HCT116 (cell line): ENCODE measurements around the gene FGD5. TPM values are rescaled to one million over a fixed set of nuclear protein-coding genes. Genes with fewer than 3 reads are reported as not detected.

Source experiments
- ATAC-seq: fragments of 200-7000 bp; cut with Tn5 transposase; 2 replicates; pipeline ENCODE4 v1.9.1; 2020; ENCODE audit warnings: mild to moderate bottlenecking, moderate library complexity
- BruUV-seq: library from RNA; stranded (reverse); fragments of 400-500 nt; replicated peaks from 2 replicates; lab custom pipeline; 2021; lab: Mats Ljungman, UMichigan
- CTCF ChIA-PET: fragments of 300-600 bp; sonication (Branson Sonifier 250); formaldehyde crosslinking; loops from one replicate; lab custom pipeline; 2021; ENCODE audit warnings: antibody characterized with exemption; lab: Charles Lee
- POLR2A ChIA-PET: fragments of 300-600, 350-600 bp; sonication (Branson Sonifier 250); formaldehyde crosslinking; loops from one replicate; lab custom pipeline; 2021; ENCODE audit warnings: antibody characterized with exemption; lab: Charles Lee
- RAD21 ChIA-PET, 2 experiments: fragments of 300-600 bp; sonication (Branson Sonifier 250); formaldehyde crosslinking; loops; one replicate each; lab custom pipeline; 2023; ENCODE audit warnings: low total read pairs in 2 of 2; ENCODE audit not compliant: uncharacterized antibody in 2 of 2, unreplicated experiment in 2 of 2, low non-redundant PET in 1 of 2; lab: Charles Lee
- DNase-seq: peaks from one replicate; pipeline ENCODE4 v3.0.0-alpha.2; 2010; ENCODE audit warnings: low read depth, low spot score
- H2AFZ ChIP-seq: fragments of 200-600 bp; shearing (Covaris generic), sonication (generic); 2 replicates; pipeline ENCODE4 v1.6.1; 2017; ENCODE audit warnings: low read depth, mixed run types, mixed read lengths, antibody characterized with exemption, low read length; ENCODE audit not compliant: poor library complexity, severe bottlenecking
- H3K27ac ChIP-seq: 2 replicates; pipeline ENCODE4 v1.5.1; 2012; ENCODE audit warnings: low read depth, low read length
- H3K27me3 ChIP-seq: fragments of 200-600 bp; sonication (generic); 2 replicates; pipeline ENCODE4 v1.6.1; 2016; ENCODE audit warnings: mixed run types, low read length, mixed read lengths; ENCODE audit not compliant: insufficient read depth
- H3K36me3 ChIP-seq, 2 experiments: fragments of 200-500 bp in 1 of 2; fragments of 200-600 bp in 1 of 2; sonication (Bioruptor generic) in 1 of 2; sonication (generic) in 1 of 2; 2 replicates each; pipeline versions ENCODE4 v1.5.1 to v1.6.1; 2014 to 2016; ENCODE audit warnings: low read length in 2 of 2, inconsistent platforms in 1 of 2, mixed read lengths in 1 of 2, mixed run types in 1 of 2; ENCODE audit not compliant: insufficient read depth in 2 of 2, control insufficient read depth in 1 of 2
- H3K4me1 ChIP-seq, 2 experiments: fragments of 200-600 bp in 1 of 2; sonication (generic) in 1 of 2; 2 replicates each; pipeline versions ENCODE4 v1.5.1 to v1.6.1; 2012 to 2017; ENCODE audit warnings: low read length in 2 of 2, inconsistent platforms in 1 of 2, mild to moderate bottlenecking in 1 of 2, mixed read lengths in 1 of 2, mixed run types in 1 of 2, moderate library complexity in 1 of 2; ENCODE audit not compliant: insufficient read depth in 2 of 2, control insufficient read depth in 1 of 2
- H3K4me2 ChIP-seq: fragments of 200-600 bp; sonication (generic); 2 replicates; pipeline ENCODE4 v1.6.1; 2017; ENCODE audit warnings: mixed run types, low read length, mixed read lengths
- H3K4me3 ChIP-seq, 2 experiments: fragments of 200-600 bp in 1 of 2; sonication (generic) in 1 of 2; replicated peaks in 1 of 2; 2 replicates each; pipeline ENCODE4 v1.5.1; 2011 to 2016; ENCODE audit warnings: low read length in 2 of 2, control low read depth in 1 of 2, low read depth in 1 of 2, mild to moderate bottlenecking in 1 of 2, mixed read lengths in 1 of 2, mixed run types in 1 of 2
- H3K79me2 ChIP-seq: fragments of 200-600 bp; sonication (generic); 2 replicates; pipeline ENCODE4 v1.6.1; 2017; ENCODE audit warnings: mild to moderate bottlenecking, mixed run types, low read length, moderate library complexity, mixed read lengths; ENCODE audit not compliant: insufficient read depth
- H3K9ac ChIP-seq: fragments of 200-600 bp; sonication (generic); 2 replicates; pipeline ENCODE4 v1.6.1; 2016; ENCODE audit warnings: low read length, mixed read lengths
- H3K9me2 ChIP-seq: fragments of 200-600 bp; sonication (generic), shearing (Covaris generic); 2 replicates; pipeline ENCODE4 v1.6.1; 2017; ENCODE audit warnings: mixed run types, mild to moderate bottlenecking, moderate library complexity; ENCODE audit not compliant: insufficient read depth
- H3K9me3 ChIP-seq, 2 experiments: fragments of 200-500 bp in 1 of 2; fragments of 200-600 bp in 1 of 2; sonication (Bioruptor generic) in 1 of 2; sonication (generic) in 1 of 2; 2 replicates each; pipeline ENCODE4 v1.6.1; 2014 to 2017; ENCODE audit warnings: low read length in 2 of 2, mixed read lengths in 2 of 2, inconsistent platforms in 1 of 2, low read depth in 1 of 2, mild to moderate bottlenecking in 1 of 2, mixed run types in 1 of 2, moderate library complexity in 1 of 2; ENCODE audit not compliant: control insufficient read depth in 1 of 2, insufficient read depth in 1 of 2
- H4K20me1 ChIP-seq: fragments of 200-600 bp; sonication (generic), shearing (Covaris generic); 2 replicates; pipeline ENCODE4 v1.6.1; 2017; ENCODE audit warnings: mixed run types, mild to moderate bottlenecking, moderate library complexity; ENCODE audit not compliant: insufficient read depth
- CEBPB ChIP-seq: IDR thresholded peaks from 2 replicates; pipeline ENCODE4 v1.6.1; 2012; ENCODE audit warnings: low read depth
- ELF1 ChIP-seq: IDR thresholded peaks from 2 replicates; pipeline ENCODE4 v1.6.1; 2012; ENCODE audit warnings: low read depth, borderline replicate concordance
- JUND ChIP-seq: IDR thresholded peaks from 2 replicates; pipeline ENCODE4 v1.6.1; 2012
- RAD21 ChIP-seq: IDR thresholded peaks from 2 replicates; pipeline ENCODE4 v1.6.1; 2012; ENCODE audit warnings: low read depth, mild to moderate bottlenecking
- SP1 ChIP-seq: IDR thresholded peaks from 2 replicates; pipeline ENCODE4 v1.6.1; 2012; ENCODE audit warnings: low read depth
- SRF ChIP-seq: IDR thresholded peaks from 2 replicates; pipeline ENCODE4 v1.6.1; 2012; ENCODE audit warnings: low read depth
- YY1 ChIP-seq: IDR thresholded peaks from 2 replicates; pipeline ENCODE4 v1.6.1; 2011; ENCODE audit warnings: low read length, low read depth, moderate library complexity, mild to moderate bottlenecking; ENCODE audit not compliant: insufficient replicate concordance; ENCODE audit errors: extremely low read depth
- ZBTB33 ChIP-seq: IDR thresholded peaks from 2 replicates; pipeline ENCODE4 v1.6.1; 2011; ENCODE audit warnings: mild to moderate bottlenecking, low read length, moderate library complexity; ENCODE audit not compliant: insufficient replicate concordance; ENCODE audit errors: extremely low read depth
- ZFX ChIP-seq: fragments of 450-650 bp; IDR thresholded peaks from 2 replicates; pipeline ENCODE4 v1.6.1; 2017
- intact Hi-C: fragments of 100-400 bp; cut with micrococcal nuclease; formaldehyde crosslinking; loops from 2 replicates; pipeline ENCODE4 v1.10.0; 2022
- total RNA-seq: library from RNA; stranded (reverse); gene quantifications from one replicate; pipeline ENCODE4 v1.2.1, GENCODE V29; 2021; ENCODE audit not compliant: unreplicated experiment
- TF ChIP-seq, protein P1 (sequence below): IDR thresholded peaks from 2 replicates; pipeline ENCODE4 v1.6.1; 2012
- TF ChIP-seq, protein P2 (sequence below): IDR thresholded peaks from 2 replicates; pipeline ENCODE4 v1.6.1; 2012

The FGD5 gene
- total RNA-seq, 1 experiment from 2014 or later, result 0.22 TPM

GRCh38 chr3:14779069-14779685, 39.6 kb upstream of the FGD5 start:
- Histone ChIP-seq H3K9ac (no peak overlapping the region), H3K27ac (no peak overlapping the region), H3K9me2 (no peaks in the 10 kb centered on the region), H3K27me3 (no peaks in the 10 kb centered on the region), H3K79me2 (no peaks in the 10 kb centered on the region), H2AFZ (no peak overlapping the region), H3K9me3 (no peaks in the 10 kb centered on the region), H3K4me1 (no peaks in the 10 kb centered on the region), H3K36me3 (no peaks in the 10 kb centered on the region)
- intact Hi-C loops, result no loop called here
- CTCF ChIA-PET, result interaction anchor here (1.2 kb wide), 1 partner anchor 142 kb away, joined by 3 read pairs; no protein-coding TSS in a partner anchor
- no TSS peak for BruUV-seq
- RAD21 ChIA-PET, result no interaction called here
- no peak for TF ChIP-seq ZBTB33
- no peak for TF ChIP-seq YY1
- TF ChIP-seq ZFX, result no peak
- no peak for TF ChIP-seq SP1
- no peak for TF ChIP-seq JUND
- TF ChIP-seq SRF, result no peak
- TF ChIP-seq, protein P1, sequence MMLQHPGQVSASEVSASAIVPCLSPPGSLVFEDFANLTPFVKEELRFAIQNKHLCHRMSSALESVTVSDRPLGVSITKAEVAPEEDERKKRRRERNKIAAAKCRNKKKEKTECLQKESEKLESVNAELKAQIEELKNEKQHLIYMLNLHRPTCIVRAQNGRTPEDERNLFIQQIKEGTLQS, result no peak
- TF ChIP-seq, protein P2, sequence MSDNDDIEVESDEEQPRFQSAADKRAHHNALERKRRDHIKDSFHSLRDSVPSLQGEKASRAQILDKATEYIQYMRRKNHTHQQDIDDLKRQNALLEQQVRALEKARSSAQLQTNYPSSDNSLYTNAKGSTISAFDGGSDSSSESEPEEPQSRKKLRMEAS, result no peak
- TF ChIP-seq CEBPB, result no peak
- no peak for TF ChIP-seq ELF1
- no peak for TF ChIP-seq RAD21
- TF ChIP-seq, all 23 proteins: peak for 0
- POLR2A ChIA-PET, result no interaction called here
- DNase-seq (no peak), ATAC-seq (no peak)
- Histone ChIP-seq H4K20me1 (no peaks in the 10 kb centered on the region), H3K4me3 (no peak overlapping the region), H3K4me2 (no peak overlapping the region)
